GM12865 (cell line): Measurements from ENCODE around the gene CCDC40.

Source experiments
- DNase-seq: peaks from one replicate; pipeline ENCODE4 v3.0.0; 2010; ENCODE audit warnings: low read depth
- H3K4me3 ChIP-seq: 2 replicates; pipeline ENCODE4 v1.5.1; 2011; ENCODE audit warnings: mild to moderate bottlenecking, low read depth, low read length, control low read depth
- TF ChIP-seq, protein P1 (sequence below): IDR thresholded peaks from 2 replicates; pipeline ENCODE4 v1.5.1; 2011; ENCODE audit warnings: low read length, control low read depth, low read depth, inconsistent platforms; ENCODE audit not compliant: insufficient read depth; ENCODE audit errors: missing control alignments

The CCDC40 gene

DNA sequence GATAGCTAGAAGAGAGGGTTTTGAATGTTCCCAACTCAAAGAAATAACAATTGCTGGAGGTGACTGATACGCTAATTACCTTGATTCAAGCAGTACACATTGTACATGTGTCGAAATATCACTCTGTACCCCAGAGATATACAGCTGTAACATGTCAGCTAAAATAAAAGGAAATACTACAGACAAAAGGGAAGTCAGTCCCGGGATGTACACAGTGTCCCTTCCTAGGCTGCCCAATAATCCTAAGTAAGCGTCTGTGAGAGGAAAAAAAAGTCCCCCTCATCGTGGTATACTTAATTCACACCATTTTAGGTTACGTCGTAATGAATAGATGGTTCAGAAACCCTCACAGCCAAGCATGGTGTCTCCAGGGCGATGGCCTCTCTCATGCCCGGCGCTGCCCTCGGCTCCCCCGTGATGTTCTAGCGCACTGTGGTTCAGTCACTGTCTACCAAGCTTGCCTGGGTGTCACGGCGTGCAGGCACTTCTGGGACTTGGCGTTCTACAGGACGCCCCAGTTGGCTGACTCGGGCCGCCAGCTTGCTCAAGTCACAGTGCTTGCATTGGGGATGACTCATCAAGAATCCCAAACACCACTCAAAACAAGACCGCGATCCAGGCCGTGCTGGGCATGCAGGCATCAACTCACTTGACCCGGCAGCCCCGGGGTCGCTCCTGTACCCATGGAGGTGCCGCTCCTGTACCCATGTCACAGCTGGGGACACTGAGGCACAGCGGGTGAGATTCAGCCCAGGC is 27.6 kb downstream of the CCDC40 start:
- no peak overlapping the region for H3K4me3 ChIP-seq

DNA sequence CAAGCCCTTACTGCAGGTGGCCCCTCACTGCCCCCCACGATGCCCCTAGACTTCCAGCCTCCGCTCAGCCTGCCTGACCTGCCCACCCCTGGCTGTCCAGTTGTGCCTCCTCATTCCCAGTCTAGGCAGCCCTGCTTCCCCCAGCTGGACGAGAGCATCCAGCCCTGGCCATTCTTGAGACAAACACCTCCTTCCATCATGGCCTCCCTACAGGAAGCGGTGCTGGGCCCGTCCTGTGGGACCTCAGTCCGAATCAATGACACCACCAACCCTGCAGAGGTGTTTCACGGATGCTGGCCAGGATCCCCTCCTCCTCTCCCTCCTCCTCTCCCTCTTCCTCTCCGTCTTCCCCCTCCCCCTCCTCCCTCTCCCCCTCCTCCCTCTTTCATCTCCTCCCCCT is 28.3 kb downstream of the CCDC40 start:
- no peak overlapping the region for H3K4me3 ChIP-seq
- DNase-seq, result no peak
- TF ChIP-seq, protein P1, sequence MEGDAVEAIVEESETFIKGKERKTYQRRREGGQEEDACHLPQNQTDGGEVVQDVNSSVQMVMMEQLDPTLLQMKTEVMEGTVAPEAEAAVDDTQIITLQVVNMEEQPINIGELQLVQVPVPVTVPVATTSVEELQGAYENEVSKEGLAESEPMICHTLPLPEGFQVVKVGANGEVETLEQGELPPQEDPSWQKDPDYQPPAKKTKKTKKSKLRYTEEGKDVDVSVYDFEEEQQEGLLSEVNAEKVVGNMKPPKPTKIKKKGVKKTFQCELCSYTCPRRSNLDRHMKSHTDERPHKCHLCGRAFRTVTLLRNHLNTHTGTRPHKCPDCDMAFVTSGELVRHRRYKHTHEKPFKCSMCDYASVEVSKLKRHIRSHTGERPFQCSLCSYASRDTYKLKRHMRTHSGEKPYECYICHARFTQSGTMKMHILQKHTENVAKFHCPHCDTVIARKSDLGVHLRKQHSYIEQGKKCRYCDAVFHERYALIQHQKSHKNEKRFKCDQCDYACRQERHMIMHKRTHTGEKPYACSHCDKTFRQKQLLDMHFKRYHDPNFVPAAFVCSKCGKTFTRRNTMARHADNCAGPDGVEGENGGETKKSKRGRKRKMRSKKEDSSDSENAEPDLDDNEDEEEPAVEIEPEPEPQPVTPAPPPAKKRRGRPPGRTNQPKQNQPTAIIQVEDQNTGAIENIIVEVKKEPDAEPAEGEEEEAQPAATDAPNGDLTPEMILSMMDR, result no peak

More for the DNA sequence above, 27.6 kb downstream of the CCDC40 start:
- DNase-seq, result peak; percentile 5
- TF ChIP-seq, protein P1, result no peak

DNA sequence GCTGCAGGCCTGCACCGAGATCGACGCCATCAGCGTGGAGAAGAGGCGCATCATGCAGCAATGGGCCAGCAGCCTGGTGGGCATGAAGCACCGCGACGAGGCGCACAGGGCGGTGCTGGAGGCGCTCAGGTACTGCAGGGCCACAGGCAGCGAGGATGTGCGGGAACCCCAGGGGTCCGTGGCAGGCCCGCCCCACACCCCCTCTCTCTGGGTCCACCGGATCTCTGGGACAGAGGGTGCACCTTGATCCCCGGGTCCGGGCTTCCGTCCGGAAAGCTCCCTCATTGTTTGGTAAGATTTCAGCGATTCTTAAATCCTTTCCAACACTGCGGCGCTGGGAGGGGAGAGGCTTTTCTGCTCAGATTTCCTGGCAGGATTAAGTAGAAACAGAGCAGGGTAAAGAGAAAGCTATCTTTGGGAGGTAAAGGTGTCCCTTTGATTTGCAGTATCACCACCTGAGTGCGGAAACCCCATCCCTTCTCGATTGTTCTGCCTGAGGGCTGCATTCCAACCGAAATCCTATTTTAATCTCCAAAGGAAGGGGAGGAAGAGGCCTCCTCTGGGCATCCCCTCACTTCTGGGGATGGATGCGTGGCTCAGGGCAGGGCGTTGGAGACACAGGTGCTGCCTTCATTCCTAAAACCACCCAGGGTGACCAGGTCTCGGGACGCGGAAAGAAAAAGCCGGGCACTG is 29.2 kb downstream of the CCDC40 start:
- TF ChIP-seq, protein P1, result no peak

DNA sequence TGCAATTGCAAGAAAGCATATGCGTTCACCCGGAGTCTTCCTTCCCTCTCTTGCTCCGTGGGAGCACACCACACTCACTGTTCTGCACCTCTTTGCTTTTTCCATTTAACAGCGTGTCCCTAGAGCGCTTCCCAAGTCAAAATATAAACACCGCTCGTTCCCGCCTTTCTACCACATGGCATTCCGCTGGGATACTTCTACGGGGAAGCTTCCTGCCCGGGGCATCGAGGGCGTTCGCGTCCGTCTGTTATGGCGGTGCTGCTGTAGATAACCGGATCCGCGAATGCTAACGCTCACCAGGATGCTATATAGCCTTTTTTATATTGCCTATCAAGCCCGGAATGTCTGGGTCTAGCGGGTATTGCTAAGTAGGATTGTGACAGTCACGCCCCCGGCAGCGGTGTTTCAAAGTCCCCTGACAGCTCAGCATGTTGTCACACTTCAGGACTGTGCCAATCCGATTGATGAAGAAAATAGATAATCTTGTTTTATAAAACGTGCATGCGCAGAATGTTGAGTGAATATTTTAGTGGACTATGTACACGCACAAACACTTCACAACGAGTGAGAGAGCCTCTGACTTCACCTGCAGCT is 31.0 kb downstream of the CCDC40 start:
- TF ChIP-seq, protein P1, result no peak
- DNase-seq, result no peak
- H3K4me3 ChIP-seq, result no peak overlapping the region

More for the DNA sequence above, 29.2 kb downstream of the CCDC40 start:
- no peak for DNase-seq
- no peak overlapping the region for H3K4me3 ChIP-seq

DNA sequence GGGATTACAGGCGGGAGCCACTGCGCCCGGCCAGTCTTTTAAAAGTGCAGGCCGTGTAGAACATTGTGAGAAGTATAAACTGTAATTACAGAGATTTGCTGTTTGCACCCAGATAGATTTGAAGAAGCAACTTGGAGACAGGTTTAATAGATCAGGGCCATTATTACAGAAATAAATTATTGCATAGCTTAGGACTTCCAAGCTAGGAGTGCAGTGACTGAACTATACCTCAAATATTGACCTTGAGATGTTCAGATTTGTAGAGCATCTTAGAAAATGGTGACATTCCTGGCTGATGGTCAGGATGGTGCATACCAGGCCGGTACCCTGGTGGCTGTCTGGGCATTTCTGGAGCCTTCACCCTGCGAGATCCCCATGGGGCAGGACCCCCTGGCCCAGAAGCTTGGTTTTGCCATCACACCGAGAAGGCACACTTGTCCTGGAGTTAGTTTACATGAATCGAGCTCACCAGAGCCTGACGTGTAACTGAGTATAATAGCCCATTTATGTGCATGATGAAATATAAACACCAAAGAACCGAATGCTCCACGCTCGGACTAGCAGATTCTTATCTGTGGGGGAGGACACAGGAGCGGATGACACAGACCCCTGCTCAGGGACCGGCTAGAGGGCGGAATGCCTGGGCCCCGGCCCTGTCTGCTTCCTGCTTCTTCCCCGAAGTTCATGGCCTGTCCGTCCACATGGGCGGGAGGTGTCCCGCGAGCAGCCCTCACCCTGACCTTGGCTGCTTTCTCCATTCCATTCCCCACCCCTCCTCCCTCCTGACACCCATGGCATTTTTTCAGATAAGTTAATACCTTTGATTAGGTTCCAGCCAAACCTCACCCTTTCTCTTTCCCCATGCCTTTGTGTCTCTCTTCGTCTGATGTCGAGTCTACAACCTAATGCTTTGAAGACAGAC is 32.1 kb downstream of the CCDC40 start:
- DNase-seq, result no peak
- TF ChIP-seq, protein P1, result no peak
- H3K4me3 ChIP-seq, result no peak overlapping the region

DNA sequence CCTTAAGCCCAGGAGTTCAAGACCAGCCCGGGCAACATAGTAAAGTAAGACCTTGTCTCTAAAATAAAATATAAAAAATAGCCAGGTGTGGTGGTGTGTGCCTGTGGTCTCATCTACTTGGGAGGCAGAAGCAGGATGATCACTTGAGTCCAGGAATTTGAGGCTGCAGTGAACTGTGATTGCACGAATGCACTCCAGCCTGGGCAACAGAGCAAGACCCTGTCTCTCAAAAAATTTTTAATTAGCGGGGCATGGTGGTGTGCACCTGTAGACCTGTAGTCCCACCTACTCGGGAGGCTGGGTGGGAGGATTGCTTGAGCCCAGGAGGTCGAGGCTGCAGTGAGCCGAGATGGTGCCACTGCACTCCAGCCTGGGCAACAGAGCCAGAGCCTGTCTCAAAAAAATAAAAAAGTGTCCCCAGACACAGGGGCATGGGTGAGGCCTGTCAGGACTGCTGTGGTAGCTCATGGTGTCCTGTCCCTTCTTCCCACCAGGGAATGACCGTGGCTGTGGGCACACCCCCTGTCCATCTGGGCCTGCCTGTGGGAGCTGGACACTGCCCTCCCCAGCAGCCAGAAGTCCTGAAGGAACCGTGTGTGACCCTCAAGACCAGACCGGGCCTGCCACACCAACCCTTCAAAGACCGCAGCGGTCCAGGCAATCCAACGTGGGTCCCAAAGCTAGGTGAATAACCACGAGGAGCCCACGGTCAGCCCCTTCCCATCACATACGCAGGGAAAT is 34.1 kb downstream of the CCDC40 start:
- no peak overlapping the region for H3K4me3 ChIP-seq
- no peak for DNase-seq
- TF ChIP-seq, protein P1, result no peak
